Fibroblast of mammary gland (primary cell): ENCODE data around the gene ACTL9.

ENCODE experiments used
- DNase-seq: peaks from one replicate; pipeline ENCODE4 v3.0.0-alpha.2; 2010; ENCODE audit warnings: low read depth
- H3K4me3 ChIP-seq: 2 replicates; pipeline ENCODE4 v1.5.1; 2011; ENCODE audit warnings: low read depth, mild to moderate bottlenecking, low read length, moderate library complexity; ENCODE audit not compliant: control insufficient read depth
- TF ChIP-seq, protein P1 (sequence below): conservative IDR thresholded peaks from 2 replicates; pipeline ENCODE4 v1.5.1; 2011; ENCODE audit warnings: low read depth, low read length, inconsistent platforms; ENCODE audit not compliant: control insufficient read depth, insufficient read depth

The ACTL9 gene

DNA sequence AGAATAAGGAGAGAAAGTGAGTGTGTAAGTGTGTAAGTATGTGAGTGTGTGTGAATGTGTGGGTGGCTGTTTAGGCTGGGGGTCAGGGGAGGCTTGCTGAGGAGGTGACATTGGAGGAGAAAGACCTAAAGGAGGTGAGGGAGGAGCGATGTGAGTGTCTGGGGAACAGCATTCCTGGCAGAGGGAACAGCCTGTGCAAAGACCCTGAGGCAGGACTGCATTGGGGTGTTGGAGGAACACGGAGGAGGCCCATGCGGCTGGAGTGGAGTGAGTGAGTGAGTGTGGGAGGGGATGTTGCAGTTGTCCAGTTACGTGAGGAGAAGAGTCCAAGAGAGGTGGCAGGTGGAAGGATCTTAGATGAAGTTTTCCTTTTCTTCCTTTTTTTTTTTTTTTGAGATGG is 36.3 kb downstream of the ACTL9 start:
- H3K4me3 ChIP-seq: no peak overlapping the region
- TF ChIP-seq, protein P1, sequence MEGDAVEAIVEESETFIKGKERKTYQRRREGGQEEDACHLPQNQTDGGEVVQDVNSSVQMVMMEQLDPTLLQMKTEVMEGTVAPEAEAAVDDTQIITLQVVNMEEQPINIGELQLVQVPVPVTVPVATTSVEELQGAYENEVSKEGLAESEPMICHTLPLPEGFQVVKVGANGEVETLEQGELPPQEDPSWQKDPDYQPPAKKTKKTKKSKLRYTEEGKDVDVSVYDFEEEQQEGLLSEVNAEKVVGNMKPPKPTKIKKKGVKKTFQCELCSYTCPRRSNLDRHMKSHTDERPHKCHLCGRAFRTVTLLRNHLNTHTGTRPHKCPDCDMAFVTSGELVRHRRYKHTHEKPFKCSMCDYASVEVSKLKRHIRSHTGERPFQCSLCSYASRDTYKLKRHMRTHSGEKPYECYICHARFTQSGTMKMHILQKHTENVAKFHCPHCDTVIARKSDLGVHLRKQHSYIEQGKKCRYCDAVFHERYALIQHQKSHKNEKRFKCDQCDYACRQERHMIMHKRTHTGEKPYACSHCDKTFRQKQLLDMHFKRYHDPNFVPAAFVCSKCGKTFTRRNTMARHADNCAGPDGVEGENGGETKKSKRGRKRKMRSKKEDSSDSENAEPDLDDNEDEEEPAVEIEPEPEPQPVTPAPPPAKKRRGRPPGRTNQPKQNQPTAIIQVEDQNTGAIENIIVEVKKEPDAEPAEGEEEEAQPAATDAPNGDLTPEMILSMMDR: no peak
- DNase-seq: no peak

DNA sequence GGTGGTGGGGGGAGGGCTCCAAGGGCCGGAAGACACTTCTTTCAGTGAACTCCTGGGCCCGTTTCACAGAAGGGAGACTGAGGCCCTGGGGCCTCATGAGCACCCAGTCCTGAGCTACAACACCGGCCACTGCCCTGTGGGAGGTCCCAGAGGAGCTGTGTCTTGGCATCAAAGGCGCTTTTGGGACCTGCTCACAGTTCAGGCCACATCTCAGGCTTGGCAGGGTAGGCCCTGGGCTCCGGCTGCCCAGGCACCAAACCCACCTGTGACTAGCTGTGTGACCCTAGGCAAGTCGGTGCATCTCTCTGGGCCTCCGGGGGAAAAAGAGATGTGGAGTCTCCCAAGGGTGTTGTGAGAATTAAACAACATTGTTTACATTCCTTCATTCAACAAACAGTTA is 38.7 kb downstream of the ACTL9 start:
- no peak for DNase-seq
- TF ChIP-seq, protein P1: no peak

DNA sequence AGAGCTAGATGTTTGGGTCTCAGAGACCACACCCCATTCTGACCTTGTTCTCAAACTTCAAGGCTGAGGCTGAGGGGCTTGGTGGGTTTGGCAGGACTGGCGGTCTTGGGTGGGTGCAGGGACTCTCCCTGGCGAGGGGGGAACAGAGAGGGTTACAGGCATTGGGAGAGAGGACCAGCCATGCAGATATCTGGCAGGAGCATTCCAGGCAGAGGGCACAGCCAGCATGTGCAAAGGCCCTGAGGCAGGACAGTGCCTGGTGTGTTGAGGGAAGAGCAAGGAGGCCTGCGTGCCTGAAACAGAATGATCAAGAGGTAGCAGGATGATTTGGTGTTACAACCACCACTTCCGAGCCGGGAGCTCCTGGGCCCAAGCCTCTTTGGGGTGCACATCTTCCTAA is 40.7 kb downstream of the ACTL9 start:
- TF ChIP-seq, protein P1: no peak
- no peak for DNase-seq
- H3K4me3 ChIP-seq: no peak overlapping the region

More for the DNA sequence above, 38.7 kb downstream of the ACTL9 start:
- H3K4me3 ChIP-seq: no peak overlapping the region

DNA sequence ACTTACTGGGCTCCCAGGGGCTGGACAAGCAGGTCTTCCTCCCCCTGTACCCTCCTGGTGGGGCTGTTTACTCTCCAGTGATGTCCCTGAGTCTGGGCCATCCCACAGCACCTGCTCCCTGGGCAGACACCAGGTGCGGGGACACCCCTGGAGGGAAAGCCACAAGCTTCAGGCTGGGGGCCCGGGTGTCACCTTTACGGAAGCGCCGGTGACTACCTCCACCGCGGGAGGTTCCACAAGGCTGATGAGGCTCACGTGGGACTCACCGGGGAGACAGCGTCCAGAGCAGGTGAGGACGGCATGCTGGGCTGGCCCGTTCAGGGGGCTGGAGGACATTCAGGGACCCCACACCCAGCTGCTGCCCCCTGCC is 43.3 kb downstream of the ACTL9 start:
- no peak for DNase-seq
- TF ChIP-seq, protein P1: no peak
- no peak overlapping the region for H3K4me3 ChIP-seq

DNA sequence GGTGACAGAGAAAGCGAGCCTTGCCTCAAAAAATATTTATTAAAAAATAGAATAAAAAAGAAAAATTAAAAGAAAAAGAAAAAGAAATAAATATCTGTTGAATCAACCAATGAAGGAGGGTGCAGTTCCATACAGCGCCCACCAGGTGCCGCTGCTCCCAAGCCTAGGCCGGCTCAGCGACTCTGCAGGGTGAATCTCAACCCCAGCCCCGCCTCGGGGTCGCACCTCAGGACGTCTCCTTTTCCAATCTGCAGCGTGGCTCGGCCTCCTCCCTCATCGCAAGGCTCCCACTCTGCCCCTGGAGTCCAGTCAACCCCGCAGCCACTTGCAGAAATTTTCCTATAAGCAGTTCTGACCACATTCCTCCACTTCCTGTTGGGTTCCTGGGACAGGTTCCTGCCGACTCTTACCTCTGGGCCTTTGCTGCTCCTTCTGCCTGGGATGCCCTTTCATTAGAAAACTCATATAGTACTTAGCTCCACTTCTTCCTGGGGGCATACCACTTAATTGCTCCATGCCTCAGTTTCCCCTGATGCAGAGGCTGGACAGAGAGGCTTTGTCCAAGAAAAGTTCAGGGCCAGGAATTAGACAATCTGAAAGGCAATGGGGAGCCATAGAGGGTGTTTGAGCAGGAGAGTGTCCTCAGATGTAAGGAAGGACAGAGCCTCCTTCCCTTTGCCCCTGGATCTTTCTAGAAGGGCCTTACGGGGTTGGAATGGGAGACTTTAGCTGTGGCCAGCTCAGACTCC is 43.8 kb downstream of the ACTL9 start:
- TF ChIP-seq, protein P1: peak; percentile 89
- no peak overlapping the region for H3K4me3 ChIP-seq
- DNase-seq: peak; percentile 36

DNA sequence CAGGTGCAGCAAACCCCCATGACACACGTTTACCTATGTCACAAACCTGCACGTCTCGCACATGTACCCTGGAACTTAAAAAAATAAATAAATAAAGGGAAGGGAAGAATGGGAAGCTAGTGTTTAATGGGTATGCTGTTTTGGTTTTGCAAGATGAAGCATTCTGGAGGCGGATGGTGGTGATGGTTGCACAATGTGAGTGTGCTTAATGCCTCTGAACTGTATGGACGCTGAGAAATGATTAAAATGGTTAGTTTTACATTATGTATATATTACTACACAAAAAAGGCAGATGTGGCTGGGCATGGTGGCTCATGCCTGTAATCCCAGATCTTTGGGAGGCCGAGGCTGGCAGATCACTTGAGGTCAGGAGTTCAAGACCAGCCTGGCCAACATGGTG is 50.4 kb downstream of the ACTL9 start:
- DNase-seq: no peak

More for the DNA sequence above, 50.4 kb downstream of the ACTL9 start:
- TF ChIP-seq, protein P1: no peak
- no peak overlapping the region for H3K4me3 ChIP-seq
